Cardiac muscle cell (in vitro differentiated cells and primary cell): ENCODE measurements around the gene CTNND2. TPM values are rescaled to one million over a fixed set of nuclear protein-coding genes. Genes with fewer than 3 reads are reported as not detected.

Experiments
- DNase-seq, 2 donors: peaks; one replicate each; pipeline versions ENCODE4 v3.0.0 to v3.0.0-alpha.2; 2010 to 2017; ENCODE audit warnings: low read depth in 1 of 2, low spot score in 1 of 2
- H3K27ac ChIP-seq: fragments of 200-600 bp; sonication (generic); 2 replicates; pipeline ENCODE4 v1.5.1; 2016
- H3K27me3 ChIP-seq: fragments of 200-600 bp; sonication (generic); 2 replicates; pipeline ENCODE4 v1.6.0; 2016; ENCODE audit warnings: control low read depth
- H3K36me3 ChIP-seq: fragments of 200-600 bp; sonication (generic); 2 replicates; pipeline ENCODE4 v1.5.1; 2016; ENCODE audit warnings: control low read depth
- H3K4me1 ChIP-seq: fragments of 200-600 bp; sonication (generic); 2 replicates; pipeline ENCODE4 v1.8.1; 2017; ENCODE audit warnings: low read depth, mild to moderate bottlenecking, mixed run types
- H3K4me3 ChIP-seq: fragments of 200-600 bp; sonication (generic); 2 replicates; pipeline ENCODE4 v1.5.1; 2016; ENCODE audit warnings: mild to moderate bottlenecking
- H3K9me3 ChIP-seq: fragments of 200-600 bp; sonication (generic); 2 replicates; pipeline ENCODE4 v1.5.1; 2017; ENCODE audit warnings: low read depth, mild to moderate bottlenecking, control low read depth
- CTCF ChIP-seq: IDR thresholded peaks from 2 replicates; pipeline ENCODE4 v1.5.1; 2012; ENCODE audit warnings: low read depth, mild to moderate bottlenecking, low read length
- polyA plus RNA-seq: library from polyadenylated mRNA; unstranded; fragments of >200 nt; fragmentation: Nextera tagmentation; extraction: Ambion mirVana; gene quantifications from 2 replicates; pipeline ENCODE4 v1.2.1, GENCODE V29; 2016
- total RNA-seq: library from RNA; depleted of rRNA; stranded (reverse); fragments of >200 nt; gene quantifications from 2 replicates; pipeline ENCODE4 v1.2.3, GENCODE V29; 2016

Gene CTNND2
- total and polyA plus RNA-seq, 2 experiments from 2014 or later, result 11.0 to 12.7 TPM

GRCh38 chr5:11292648-11293356 is 611.4 kb downstream of the CTNND2 start:
- TF ChIP-seq CTCF, result no peak
- Histone ChIP-seq H3K36me3 (no peaks in the 10 kb centered on the region), H3K27ac (no peak overlapping the region), H3K4me3 (no peak overlapping the region), H3K27me3 (no peaks in the 10 kb centered on the region), H3K4me1 (no peaks in the 10 kb centered on the region), H3K9me3 (no peaks in the 10 kb centered on the region)
- DNase-seq, result no peak

GRCh38 chr5:11289733-11290132 is 614.5 kb downstream of the CTNND2 start:
- no peaks in the 10 kb centered on the region for H3K4me1 ChIP-seq
- DNase-seq, result no peak
- no peaks in the 10 kb centered on the region for H3K36me3 ChIP-seq
- H3K4me3 ChIP-seq, result no peak overlapping the region
- H3K9me3 ChIP-seq, result no peaks in the 10 kb centered on the region
- H3K27ac ChIP-seq, result no peak overlapping the region
- no peaks in the 10 kb centered on the region for H3K27me3 ChIP-seq
- TF ChIP-seq CTCF, result no peak

DNA sequence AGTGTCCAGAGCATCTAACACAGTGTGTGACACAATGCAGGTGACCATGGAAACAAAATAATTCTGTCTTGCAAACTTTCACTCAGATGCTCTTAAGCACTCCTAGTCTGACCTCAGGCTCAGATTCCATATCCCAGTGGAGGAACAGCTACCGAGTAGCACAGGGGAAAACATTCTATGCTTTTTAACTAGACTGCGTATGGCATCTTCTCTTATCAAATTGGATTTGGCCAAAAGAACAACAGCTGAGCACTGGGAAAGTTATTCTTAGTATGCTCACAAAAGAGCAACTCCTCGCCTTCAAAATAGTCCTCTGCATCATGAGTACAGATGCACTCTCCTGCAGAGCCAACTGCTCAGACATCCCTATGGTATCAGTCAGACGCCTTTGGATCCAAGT is 615.0 kb downstream of the CTNND2 start:
- H3K4me1 ChIP-seq, result no peaks in the 10 kb centered on the region
- no peak for DNase-seq
- no peak overlapping the region for H3K4me3 ChIP-seq
- no peak overlapping the region for H3K27ac ChIP-seq
- no peaks in the 10 kb centered on the region for H3K27me3 ChIP-seq
- H3K9me3 ChIP-seq, result no peaks in the 10 kb centered on the region
- no peak for TF ChIP-seq CTCF
- H3K36me3 ChIP-seq, result no peaks in the 10 kb centered on the region

- H3K36me3 ChIP-seq, result no peaks in the 10 kb centered on the region
- no peaks in the 10 kb centered on the region for H3K4me1 ChIP-seq
- TF ChIP-seq CTCF, result no peak
- H3K4me3 ChIP-seq, result no peak overlapping the region
- no peaks in the 10 kb centered on the region for H3K9me3 ChIP-seq
- no peak overlapping the region for H3K27ac ChIP-seq
- H3K27me3 ChIP-seq, result no peaks in the 10 kb centered on the region
- DNase-seq, result no peak
These were observed 622.4 kb downstream of the CTNND2 start for GRCh38 chr5:11281842-11282241.

DNA sequence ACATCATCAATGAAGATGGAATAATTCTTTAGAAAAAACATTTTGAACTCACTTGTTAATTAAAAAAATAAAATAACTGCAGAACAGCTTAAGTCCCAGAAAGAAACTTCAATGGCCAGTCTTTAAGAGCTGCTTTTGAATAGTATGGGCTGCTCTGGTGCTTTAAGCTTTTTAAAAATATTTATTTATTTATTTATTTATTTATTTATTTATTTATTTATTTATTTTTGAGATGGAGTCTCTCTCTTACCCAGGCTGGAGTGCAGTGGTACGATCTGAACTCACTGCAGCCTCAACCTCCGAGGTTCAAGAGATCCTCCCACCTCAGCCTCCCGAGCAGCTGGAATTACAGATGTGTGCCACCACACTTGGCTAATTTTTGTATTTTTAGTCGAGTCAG is 626.9 kb downstream of the CTNND2 start:
- TF ChIP-seq CTCF, result no peak
- DNase-seq, result no peak

More for the DNA sequence above, 626.9 kb downstream of the CTNND2 start:
- Histone ChIP-seq H3K27me3 (no peaks in the 10 kb centered on the region), H3K27ac (no peak overlapping the region), H3K4me1 (no peaks in the 10 kb centered on the region), H3K9me3 (no peaks in the 10 kb centered on the region), H3K4me3 (no peak overlapping the region), H3K36me3 (no peaks in the 10 kb centered on the region)
